ENCODE results near the gene CEACAM7.

CEACAM7 gene

GRCh38 chr19:41705393-41706174, 17.5 kb upstream of the CEACAM7 start:
- TF ChIP-seq BACH2 (CRISPR knock-in tag; IDR thresholded peaks at IDR 0.05; ENCODE audit: borderline replicate concordance) (no peak), CSRNP3 (CRISPR knock-in tag; IDR thresholded peaks at IDR 0.05) (no peak), GLIS3 (CRISPR knock-in tag; IDR thresholded peaks at IDR 0.05) (no peak), RARB (CRISPR knock-in tag; IDR thresholded peaks at IDR 0.05) (no peak), SNAI2 (CRISPR knock-in tag; IDR thresholded peaks at IDR 0.05) (no peak), ZNF70 (CRISPR knock-in tag; IDR thresholded peaks at IDR 0.05) (no peak), ZFP30 (CRISPR knock-in tag; IDR thresholded peaks at IDR 0.05) (no peak), ESRRG (CRISPR knock-in tag; IDR thresholded peaks at IDR 0.05) (no peak), CREB5 (CRISPR knock-in tag; IDR thresholded peaks at IDR 0.05; ENCODE audit: low read depth) (no peak), ISL1 (CRISPR knock-in tag; IDR thresholded peaks at IDR 0.05) (no peak), ZFP3 (CRISPR knock-in tag; IDR thresholded peaks at IDR 0.05) (no peak), ZNF565 (CRISPR knock-in tag; conservative IDR thresholded peaks at IDR 0.05; ENCODE audit: low read depth) (no peak), TSHZ2 (CRISPR knock-in tag; IDR thresholded peaks at IDR 0.05) (no peak), ARNTL (CRISPR knock-in tag; IDR thresholded peaks at IDR 0.05; ENCODE audit: borderline replicate concordance, low read depth) (no peak), POU6F1 (CRISPR knock-in tag; IDR thresholded peaks at IDR 0.05; ENCODE audit: borderline replicate concordance, low read depth) (no peak), OSR1 (CRISPR knock-in tag; IDR thresholded peaks at IDR 0.05) (no peak), ZC3H10 (CRISPR knock-in tag; IDR thresholded peaks at IDR 0.05) (no peak), CSDC2 (CRISPR knock-in tag; IDR thresholded peaks at IDR 0.05) (no peak), TOX (CRISPR knock-in tag; IDR thresholded peaks at IDR 0.05; ENCODE audit: borderline replicate concordance) (no peak)
- peak; percentile 38; the same call in 2 of the 3 replicates for ATAC-seq

GRCh38 chr19:41703602-41704293, 15.7 kb upstream of the CEACAM7 start:
- no peak for TF ChIP-seq RARB (CRISPR knock-in tag; IDR thresholded peaks at IDR 0.05)
- no peak for TF ChIP-seq TSHZ2 (CRISPR knock-in tag; IDR thresholded peaks at IDR 0.05)
- no peak for TF ChIP-seq TOX (CRISPR knock-in tag; IDR thresholded peaks at IDR 0.05; ENCODE audit: borderline replicate concordance)
- TF ChIP-seq BACH2 (CRISPR knock-in tag; IDR thresholded peaks at IDR 0.05; ENCODE audit: borderline replicate concordance), result no peak
- no peak for TF ChIP-seq CSDC2 (CRISPR knock-in tag; IDR thresholded peaks at IDR 0.05)
- TF ChIP-seq ZFP30 (CRISPR knock-in tag; IDR thresholded peaks at IDR 0.05), result no peak
- TF ChIP-seq ESRRG (CRISPR knock-in tag; IDR thresholded peaks at IDR 0.05), result no peak
- no peak for TF ChIP-seq ZNF565 (CRISPR knock-in tag; conservative IDR thresholded peaks at IDR 0.05; ENCODE audit: low read depth)
- TF ChIP-seq GLIS3 (CRISPR knock-in tag; IDR thresholded peaks at IDR 0.05), result no peak
- no peak for TF ChIP-seq TCF4 (CRISPR knock-in tag; IDR thresholded peaks at IDR 0.05; ENCODE audit: borderline replicate concordance)
- TF ChIP-seq ZNF8 (CRISPR knock-in tag; IDR thresholded peaks at IDR 0.05), result no peak
- no peak for TF ChIP-seq ZFP3 (CRISPR knock-in tag; IDR thresholded peaks at IDR 0.05)
- no peak for TF ChIP-seq ARNTL (CRISPR knock-in tag; IDR thresholded peaks at IDR 0.05; ENCODE audit: borderline replicate concordance, low read depth)
- ATAC-seq, result no peak

Data from SK-N-SH treated with all-trans-retinoic acid at 6 μM for 48 hours (cell line).